H9 (cell line): Measurements from ENCODE around the gene DISC1. TPM values are rescaled to one million over a fixed set of nuclear protein-coding genes. Genes with fewer than 3 reads are reported as not detected.

Source experiments
- DNase-seq: peaks from one replicate; pipeline ENCODE4 v3.0.0-alpha.2; 2017
- H2AFZ ChIP-seq: one replicate; pipeline ENCODE4 v1.6.1; 2013; ENCODE audit warnings: mild to moderate bottlenecking, low read length, control low read depth, moderate library complexity
- H2AK5ac ChIP-seq: 2 replicates; pipeline ENCODE4 v1.6.1; 2013; ENCODE audit warnings: low read length, control low read depth, mixed read lengths; ENCODE audit not compliant: insufficient read length
- H2BK120ac ChIP-seq: one replicate; pipeline ENCODE4 v1.6.1; 2013; ENCODE audit warnings: low read depth, mild to moderate bottlenecking, low read length, control low read depth, inconsistent platforms; ENCODE audit not compliant: poor library complexity, severe bottlenecking
- H2BK12ac ChIP-seq: 2 replicates; pipeline ENCODE4 v1.6.1; 2013; ENCODE audit warnings: low read length, control low read depth, mixed read lengths, low read depth; ENCODE audit not compliant: insufficient read length
- H2BK15ac ChIP-seq: 2 replicates; pipeline ENCODE4 v1.6.1; 2013; ENCODE audit warnings: low read depth, low read length, control low read depth
- H2BK20ac ChIP-seq: one replicate; pipeline ENCODE4 v1.6.1; 2013; ENCODE audit warnings: low read depth, mild to moderate bottlenecking, low read length, control low read depth, inconsistent platforms; ENCODE audit not compliant: poor library complexity, severe bottlenecking
- H2BK5ac ChIP-seq: 2 replicates; pipeline ENCODE4 v1.6.1; 2013; ENCODE audit warnings: low read length, control low read depth, mixed read lengths; ENCODE audit not compliant: insufficient read length
- H3K14ac ChIP-seq: 2 replicates; pipeline ENCODE4 v1.6.1; 2013; ENCODE audit warnings: low read length, control low read depth; ENCODE audit not compliant: insufficient read depth
- H3K18ac ChIP-seq: 2 replicates; pipeline ENCODE4 v1.6.1; 2013; ENCODE audit warnings: low read depth, mild to moderate bottlenecking, mixed read lengths, low read length, control low read depth; ENCODE audit not compliant: insufficient read length
- H3K23ac ChIP-seq: 2 replicates; pipeline ENCODE4 v1.6.1; 2013; ENCODE audit warnings: low read length, control low read depth, mixed read lengths, low read depth; ENCODE audit not compliant: insufficient read length
- H3K23me2 ChIP-seq: 2 replicates; pipeline ENCODE4 v1.6.1; 2013; ENCODE audit warnings: low read depth, mild to moderate bottlenecking, mixed read lengths, low read length, control low read depth; ENCODE audit not compliant: insufficient read length, poor library complexity, severe bottlenecking
- H3K27ac ChIP-seq: 2 replicates; pipeline ENCODE4 v1.5.1; 2013; ENCODE audit warnings: low read length, control low read depth, mixed read lengths, low read depth; ENCODE audit not compliant: insufficient read length
- H3K27me3 ChIP-seq: 2 replicates; pipeline ENCODE4 v1.6.1; 2013; ENCODE audit warnings: low read length, control low read depth, inconsistent platforms; ENCODE audit not compliant: insufficient read depth
- H3K4ac ChIP-seq: 2 replicates; pipeline ENCODE4 v1.6.1; 2013; ENCODE audit warnings: low read depth, mild to moderate bottlenecking, control low read depth, inconsistent platforms, low read length, moderate library complexity
- H3K4me1 ChIP-seq: 2 replicates; pipeline ENCODE4 v1.6.1; 2013; ENCODE audit warnings: low read length, control low read depth, inconsistent platforms; ENCODE audit not compliant: insufficient read depth
- H3K4me2 ChIP-seq: 2 replicates; pipeline ENCODE4 v1.6.1; 2013; ENCODE audit warnings: low read length, control low read depth, mixed read lengths; ENCODE audit not compliant: insufficient read length, insufficient read depth
- H3K56ac ChIP-seq: 2 replicates; pipeline ENCODE4 v1.6.1; 2013; ENCODE audit warnings: low read depth, mild to moderate bottlenecking, mixed read lengths, low read length, control low read depth; ENCODE audit not compliant: insufficient read length
- H3K79me1 ChIP-seq: 2 replicates; pipeline ENCODE4 v1.6.1; 2013; ENCODE audit warnings: low read depth, mild to moderate bottlenecking, moderate library complexity, low read length, control low read depth, inconsistent platforms; ENCODE audit not compliant: insufficient read depth, poor library complexity, severe bottlenecking
- H3K79me2 ChIP-seq: 2 replicates; pipeline ENCODE4 v1.6.1; 2013; ENCODE audit warnings: low read length, control low read depth, inconsistent platforms; ENCODE audit not compliant: insufficient read depth
- H3K9ac ChIP-seq: 2 replicates; pipeline ENCODE4 v1.6.1; 2013; ENCODE audit warnings: low read length, control low read depth, mixed read lengths; ENCODE audit not compliant: insufficient read length; ENCODE audit errors: extremely low read depth
- H3K9me3 ChIP-seq: one replicate; pipeline ENCODE4 v1.6.1; 2013; ENCODE audit warnings: low read depth, low read length, inconsistent platforms; ENCODE audit not compliant: control insufficient read depth
- H3T11ph ChIP-seq: one replicate; pipeline ENCODE4 v1.6.1; 2013; ENCODE audit warnings: mild to moderate bottlenecking, low read length, control low read depth, inconsistent platforms
- H4K20me1 ChIP-seq: one replicate; pipeline ENCODE4 v1.6.1; 2013; ENCODE audit not compliant: control insufficient read depth, insufficient read length, insufficient read depth
- H4K5ac ChIP-seq: 2 replicates; pipeline ENCODE4 v1.6.1; 2013; ENCODE audit warnings: low read depth, mild to moderate bottlenecking, mixed read lengths, low read length, control low read depth; ENCODE audit not compliant: insufficient read length
- H4K8ac ChIP-seq: replicated peaks from 2 replicates; pipeline ENCODE4 v1.6.1; 2013; ENCODE audit warnings: low read length, control low read depth, mixed read lengths, low read depth; ENCODE audit not compliant: insufficient read length
- H4K91ac ChIP-seq: 2 replicates; pipeline ENCODE4 v1.6.1; 2013; ENCODE audit warnings: low read depth, mild to moderate bottlenecking, moderate library complexity, mixed read lengths, low read length, control low read depth; ENCODE audit not compliant: insufficient read length
- H3K27ac Mint-ChIP-seq, 3 experiments: 2 replicates in 2 of 3; 3 replicates in 1 of 3; pipeline ENCODE4 v1.8.0; 2020 to 2021; ENCODE audit warnings: mixed read lengths in 3 of 3, mild to moderate bottlenecking in 1 of 3, moderate library complexity in 1 of 3
- H3K27me3 Mint-ChIP-seq: 2 replicates; pipeline ENCODE4 v1.8.0; 2021; ENCODE audit warnings: low read depth, mild to moderate bottlenecking, moderate library complexity, mixed read lengths
- H3K36me3 Mint-ChIP-seq, 3 experiments: 2 replicates in 2 of 3; 3 replicates in 1 of 3; pipeline ENCODE4 v1.8.0; 2020 to 2021; ENCODE audit warnings: low read depth in 3 of 3, mixed read lengths in 3 of 3; ENCODE audit not compliant: insufficient read depth in 1 of 3
- H3K4me1 Mint-ChIP-seq, 2 experiments: 2 replicates each; pipeline ENCODE4 v1.8.0; 2020; ENCODE audit warnings: mixed read lengths in 2 of 2
- H3K4me3 Mint-ChIP-seq, 2 experiments: 2 replicates in 1 of 2; 3 replicates in 1 of 2; pipeline ENCODE4 v1.8.0; 2020 to 2021; ENCODE audit warnings: mild to moderate bottlenecking in 2 of 2, mixed read lengths in 2 of 2, moderate library complexity in 1 of 2
- H3K9me3 Mint-ChIP-seq, 2 experiments: 2 replicates in 1 of 2; 3 replicates in 1 of 2; pipeline ENCODE4 v1.8.0; 2020; ENCODE audit warnings: mild to moderate bottlenecking in 2 of 2, mixed read lengths in 2 of 2, moderate library complexity in 1 of 2
- CTCF ChIP-seq: fragments of 200-600 bp; sonication (generic); conservative IDR thresholded peaks from 3 replicates; pipeline ENCODE4 v1.8.0; 2021; ENCODE audit warnings: antibody characterized with exemption, mild to moderate bottlenecking
- WGBS: extraction: QIAGEN DNeasy Blood & Tissue Kit; methylation state at CpG from one replicate; pipeline ENCODE4 v1.1.7; 2013; ENCODE audit warnings: missing lambda C conversion rate, low lambda C conversion rate, mixed read lengths; ENCODE audit not compliant: insufficient read length; ENCODE audit errors: extremely low coverage; 5-methylcytosine and 5-hydroxymethylcytosine counted together
- total RNA-seq: library from RNA; stranded (reverse); gene quantifications from 2 replicates; pipeline ENCODE4 v1.2.1, GENCODE V29; 2021

DISC1 gene
- total RNA-seq, 1 experiment from 2014 or later, result 2.5 TPM

DNA sequence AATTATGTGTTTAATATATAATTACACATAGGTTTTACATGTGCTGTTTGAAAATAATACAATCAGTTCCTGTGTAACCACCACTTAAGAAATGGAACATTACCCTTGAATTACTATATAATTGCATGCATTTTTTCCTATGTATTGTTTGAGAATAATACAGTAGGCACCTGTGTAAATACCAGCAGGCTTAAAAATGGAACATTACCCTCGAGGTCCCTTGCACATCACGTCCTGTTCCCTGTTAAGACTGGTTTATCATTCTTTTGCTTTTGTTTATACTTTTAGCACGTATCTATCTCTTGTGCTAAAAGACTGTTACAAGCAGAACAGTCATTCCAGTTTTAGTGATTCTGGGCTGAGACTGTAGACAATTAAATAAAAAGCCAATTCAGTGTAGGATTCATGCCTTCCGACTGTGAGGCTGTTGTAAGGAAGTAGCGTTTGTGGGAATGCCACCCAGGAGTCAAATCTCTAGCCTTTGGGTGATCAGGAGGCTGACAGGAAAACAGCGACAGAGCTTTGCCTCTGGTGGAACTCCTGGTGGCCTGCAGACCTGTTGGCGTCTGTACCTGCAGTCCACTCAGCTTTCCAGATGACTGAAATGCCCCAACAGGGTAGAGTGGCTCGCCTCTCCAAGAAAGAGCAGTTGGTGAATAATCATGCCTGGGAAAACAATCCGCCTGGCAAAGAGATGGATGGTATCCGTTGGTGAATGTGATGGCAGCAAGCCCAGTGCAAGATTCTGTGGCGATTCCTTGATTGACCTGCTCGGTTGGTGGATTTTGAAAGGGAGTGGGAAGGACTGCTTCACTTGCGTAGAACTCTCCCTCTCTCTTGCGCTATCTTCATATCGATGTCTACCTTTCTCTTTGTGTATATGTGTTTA is 58.0 kb downstream of the DISC1 start:
- no peak overlapping the region for H4K8ac ChIP-seq
- H2BK12ac ChIP-seq, result no peak overlapping the region
- no peaks in the 10 kb centered on the region for H3K9me3 ChIP-seq
- H3K79me1 ChIP-seq, result no peaks in the 10 kb centered on the region
- H3K23me2 ChIP-seq, result no peaks in the 10 kb centered on the region
- no peak overlapping the region for H3K27ac ChIP-seq
- Mint-ChIP-seq H3K9me3 (peaks cover 24 to 31% of the 10 kb centered on the region in 2 experiments), H3K27ac (no peak overlapping the region), H3K27me3 (peaks cover 4% of the 10 kb centered on the region), H3K4me3 (no peak overlapping the region), H3K4me1 (peaks cover 0 to under 1% of the 10 kb centered on the region in 2 experiments; a peak in 2 of 4 replicates), H3K36me3 (peaks cover 9 to 16% (median 11%) of the 10 kb centered on the region in 3 experiments)
- no peak overlapping the region for H2AFZ ChIP-seq
- no peak overlapping the region for H3K14ac ChIP-seq
- H4K5ac ChIP-seq, result no peak overlapping the region
- H3K18ac ChIP-seq, result no peak overlapping the region
- no peak overlapping the region for H2AK5ac ChIP-seq
- no peak overlapping the region for H2BK20ac ChIP-seq
- H3K23ac ChIP-seq, result no peak overlapping the region
- no peak overlapping the region for H2BK15ac ChIP-seq
- H2BK5ac ChIP-seq, result no peak overlapping the region
- no peak overlapping the region for H3K4ac ChIP-seq
- no peak overlapping the region for H3K9ac ChIP-seq
- no peak for DNase-seq
- no peak overlapping the region for H2BK120ac ChIP-seq
- no CpG with 5 or more reads among the region's 15 CpGs for WGBS
- H3T11ph ChIP-seq, result no peak overlapping the region
- no peaks in the 10 kb centered on the region for H3K4me1 ChIP-seq
- H3K79me2 ChIP-seq, result no peaks in the 10 kb centered on the region
- TF ChIP-seq CTCF, result no peak
- no peak overlapping the region for H4K91ac ChIP-seq
- H3K27me3 ChIP-seq, result no peaks in the 10 kb centered on the region
- H3K56ac ChIP-seq, result no peak overlapping the region
- H3K4me2 ChIP-seq, result no peak overlapping the region
- no peaks in the 10 kb centered on the region for H4K20me1 ChIP-seq
